Endothelial cell of umbilical vein (primary cell): ENCODE measurements around the gene TPPP2. TPM values are rescaled to one million over a fixed set of nuclear protein-coding genes. Genes with fewer than 3 reads are reported as not detected.

ENCODE experiments used
- BruUV-seq: library from RNA; stranded (reverse); fragments of 400-500 nt; replicated peaks from 2 replicates; lab custom pipeline; 2021; lab: Mats Ljungman, UMichigan
- CTCF ChIA-PET: fragments of 300-600, 350-600 bp; sonication (Branson Sonifier 250); formaldehyde crosslinking; loops from one replicate; lab custom pipeline; 2021; ENCODE audit warnings: antibody characterized with exemption, inconsistent platforms; lab: Charles Lee
- POLR2A ChIA-PET: fragments of 300-600, 350-600 bp; sonication (Branson Sonifier 250); formaldehyde crosslinking; loops from one replicate; lab custom pipeline; 2021; ENCODE audit warnings: antibody characterized with exemption, inconsistent platforms; lab: Charles Lee
- DNase-seq: peaks from one replicate; pipeline ENCODE4 v3.0.0-alpha.2; 2011; ENCODE audit warnings: low read depth, low spot score
- FAIRE-seq: peaks from 2 replicates; lab custom pipeline; 2011; peaks lifted over from hg19 to GRCh38; lab: Jason Lieb, UNC
- H2AFZ ChIP-seq: 2 replicates; pipeline ENCODE4 v1.6.0; 2012; ENCODE audit warnings: low read depth, low read length, control low read depth, inconsistent platforms
- H3K27ac ChIP-seq: 2 replicates; pipeline ENCODE4 v1.5.1; 2011; ENCODE audit warnings: low read depth, mild to moderate bottlenecking, control low read depth, low read length, moderate library complexity; ENCODE audit not compliant: insufficient read depth
- H3K27me3 ChIP-seq, 2 experiments: 2 replicates each; pipeline versions ENCODE4 v1.6.0 to v1.6.1; 2011; ENCODE audit warnings: low read length in 2 of 2, mixed read lengths in 1 of 2; ENCODE audit not compliant: control insufficient read depth in 2 of 2, insufficient read depth in 2 of 2
- H3K36me3 ChIP-seq, 2 experiments: 2 replicates in 1 of 2; 3 replicates in 1 of 2; pipeline ENCODE4 v1.5.1; 2011; ENCODE audit warnings: low read length in 2 of 2, mild to moderate bottlenecking in 1 of 2, moderate library complexity in 1 of 2; ENCODE audit not compliant: control insufficient read depth in 2 of 2, insufficient read depth in 2 of 2; ENCODE audit errors: extremely low read depth in 1 of 2
- H3K4me1 ChIP-seq: 3 replicates; pipeline ENCODE4 v1.5.1; 2011; ENCODE audit warnings: mild to moderate bottlenecking, low read length; ENCODE audit not compliant: control insufficient read depth, insufficient read depth; ENCODE audit errors: extremely low read depth
- H3K4me2 ChIP-seq: 2 replicates; pipeline ENCODE4 v1.6.1; 2011; ENCODE audit warnings: low read length, control low read depth, mixed read lengths; ENCODE audit not compliant: insufficient read depth
- H3K4me3 ChIP-seq, 3 experiments: fragments of 200-600 bp in 1 of 3; sonication (generic), shearing (Covaris generic) in 1 of 3; replicated peaks in 1 of 3; 2 replicates each; pipeline ENCODE4 v1.5.1; 2011 to 2016; ENCODE audit warnings: control low read depth in 3 of 3, low read length in 3 of 3, mild to moderate bottlenecking in 2 of 3, inconsistent platforms in 1 of 3, low read depth in 1 of 3, moderate library complexity in 1 of 3; ENCODE audit not compliant: insufficient read depth in 1 of 3
- H3K79me2 ChIP-seq: 2 replicates; pipeline ENCODE4 v1.6.0; 2012; ENCODE audit warnings: low read length, inconsistent platforms; ENCODE audit not compliant: control insufficient read depth, insufficient read depth
- H3K9ac ChIP-seq: replicated peaks from 2 replicates; pipeline ENCODE3; 2011; ENCODE audit warnings: low read length, control low read depth; ENCODE audit not compliant: insufficient read depth; ENCODE audit errors: extremely low read depth
- H3K9me1 ChIP-seq: replicated peaks from 3 replicates; pipeline ENCODE4 v1.6.0; 2011; ENCODE audit warnings: mild to moderate bottlenecking, low read length; ENCODE audit not compliant: control insufficient read depth, insufficient read depth; ENCODE audit errors: extremely low read depth
- H3K9me3 ChIP-seq: replicated peaks from 2 replicates; pipeline ENCODE4 v1.5.1; 2012; ENCODE audit warnings: low read length, inconsistent platforms; ENCODE audit not compliant: control insufficient read depth, insufficient read depth
- H4K20me1 ChIP-seq: replicated peaks from 2 replicates; pipeline ENCODE3; 2011; ENCODE audit warnings: mild to moderate bottlenecking, low read length; ENCODE audit not compliant: control insufficient read depth, insufficient read depth; ENCODE audit errors: extremely low read depth
- EZH2 ChIP-seq: IDR thresholded peaks from 2 replicates; pipeline ENCODE4 v1.6.1; 2012; ENCODE audit warnings: borderline replicate concordance, low read depth, mild to moderate bottlenecking, moderate library complexity, low read length, inconsistent platforms; ENCODE audit not compliant: severe bottlenecking
- FOS ChIP-seq: IDR thresholded peaks from 2 replicates; pipeline ENCODE4 v1.6.1; 2011; ENCODE audit warnings: mild to moderate bottlenecking, low read length, moderate library complexity, borderline replicate concordance; ENCODE audit not compliant: insufficient read depth
- GATA2 ChIP-seq: IDR thresholded peaks from 2 replicates; pipeline ENCODE4 v1.7.0; 2011; ENCODE audit warnings: low read depth, mild to moderate bottlenecking, moderate library complexity, mixed read lengths, low read length; ENCODE audit not compliant: insufficient read length, insufficient read depth
- JUN ChIP-seq: IDR thresholded peaks from 2 replicates; pipeline ENCODE4 v1.6.1; 2011; ENCODE audit warnings: borderline replicate concordance, low read depth; ENCODE audit not compliant: insufficient read length, insufficient read depth
- MAX ChIP-seq: IDR thresholded peaks from 2 replicates; pipeline ENCODE4 v1.6.1; 2011; ENCODE audit not compliant: insufficient read depth, insufficient read length
- MYC ChIP-seq: IDR thresholded peaks from one replicate; pipeline ENCODE4 v1.6.1; 2011; ENCODE audit warnings: mild to moderate bottlenecking, low read depth, low read length
- POLR2A ChIP-seq: IDR thresholded peaks from 2 replicates; pipeline ENCODE4 v1.6.1; 2012; ENCODE audit warnings: low read depth, mild to moderate bottlenecking, control low read depth, low read length
- POLR2AphosphoS5 ChIP-seq: IDR thresholded peaks from 2 replicates; pipeline ENCODE4 v1.6.1; 2012; ENCODE audit warnings: low read depth, mild to moderate bottlenecking, control low read depth, low read length, moderate library complexity; ENCODE audit not compliant: insufficient read depth
- dilution Hi-C: fragments of 300-500 bp; cut with MboI; formaldehyde crosslinking; loops from one replicate; pipeline ENCODE4 v1.15.0; 2019; ENCODE audit warnings: low sequenced_read_pairs; ENCODE audit not compliant: extremely low pct_ligation_motif_present
- intact Hi-C: fragments of 100-400 bp; cut with micrococcal nuclease; formaldehyde crosslinking; loops from one replicate; pipeline ENCODE4 v1.10.0; 2022
- polyA plus RNA-seq, 4 experiments: library from polyadenylated mRNA; depleted of rRNA in 3 of 4; stranded (reverse) in 3 of 4; unstranded in 1 of 4; fragments of >200 nt; gene quantifications; 2 replicates each; pipeline versions ENCODE4 v1.2.1 to v1.2.3, GENCODE V29; 2011 to 2012; ENCODE audit warnings: missing spikeins in 1 of 4
- total RNA-seq: library from RNA; stranded (reverse); gene quantifications from 2 replicates; pipeline ENCODE4 v1.2.3, GENCODE V29; 2021
- TF ChIP-seq, protein P1 (sequence below), 2 donors: IDR thresholded peaks; 1 replicate in 1 of 2; 2 replicates in 1 of 2; pipeline ENCODE4 v1.5.1; 2011; ENCODE audit warnings: low read length in 2 of 2, mild to moderate bottlenecking in 2 of 2, moderate library complexity in 2 of 2, control low read depth in 1 of 2, inconsistent platforms in 1 of 2, low read depth in 1 of 2; ENCODE audit not compliant: insufficient read depth in 1 of 2; ENCODE audit errors: extremely low read depth in 1 of 2

The TPPP2 gene
- total and polyA plus RNA-seq, 2 donors (not counting 3 experiments of a cell fraction or from before 2014, with no cell fraction given) = not detected

GRCh38 chr14:21022686-21023085, 7.3 kb upstream of the TPPP2 start:
- Histone ChIP-seq H3K9me1 (no peaks in the 10 kb centered on the region), H3K4me2 (no peak overlapping the region), H3K27me3 (peaks cover 45 to 59% of the 10 kb centered on the region in 2 experiments), H3K79me2 (no peaks in the 10 kb centered on the region), H3K36me3 (no peaks in the 10 kb centered on the region), H3K9me3 (no peaks in the 10 kb centered on the region), H3K9ac (no peak overlapping the region), H3K27ac (no peak overlapping the region), H4K20me1 (no peaks in the 10 kb centered on the region), H3K4me1 (no peaks in the 10 kb centered on the region), H3K4me3 (no peak overlapping the region), H2AFZ (no peak overlapping the region)
- dilution Hi-C loops = no loop called here
- no peak for FAIRE-seq
- DNase-seq = no peak
- no peak for TF ChIP-seq POLR2AphosphoS5
- TF ChIP-seq FOS = no peak
- no peak for TF ChIP-seq EZH2
- TF ChIP-seq POLR2A = no peak
- TF ChIP-seq, protein P1, sequence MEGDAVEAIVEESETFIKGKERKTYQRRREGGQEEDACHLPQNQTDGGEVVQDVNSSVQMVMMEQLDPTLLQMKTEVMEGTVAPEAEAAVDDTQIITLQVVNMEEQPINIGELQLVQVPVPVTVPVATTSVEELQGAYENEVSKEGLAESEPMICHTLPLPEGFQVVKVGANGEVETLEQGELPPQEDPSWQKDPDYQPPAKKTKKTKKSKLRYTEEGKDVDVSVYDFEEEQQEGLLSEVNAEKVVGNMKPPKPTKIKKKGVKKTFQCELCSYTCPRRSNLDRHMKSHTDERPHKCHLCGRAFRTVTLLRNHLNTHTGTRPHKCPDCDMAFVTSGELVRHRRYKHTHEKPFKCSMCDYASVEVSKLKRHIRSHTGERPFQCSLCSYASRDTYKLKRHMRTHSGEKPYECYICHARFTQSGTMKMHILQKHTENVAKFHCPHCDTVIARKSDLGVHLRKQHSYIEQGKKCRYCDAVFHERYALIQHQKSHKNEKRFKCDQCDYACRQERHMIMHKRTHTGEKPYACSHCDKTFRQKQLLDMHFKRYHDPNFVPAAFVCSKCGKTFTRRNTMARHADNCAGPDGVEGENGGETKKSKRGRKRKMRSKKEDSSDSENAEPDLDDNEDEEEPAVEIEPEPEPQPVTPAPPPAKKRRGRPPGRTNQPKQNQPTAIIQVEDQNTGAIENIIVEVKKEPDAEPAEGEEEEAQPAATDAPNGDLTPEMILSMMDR (IDR thresholded peaks at IDR 0.05; ENCODE audit: extremely low read depth in 1 of 2, insufficient read depth in 1 of 2, low read depth in 1 of 2, low read length in 2 of 2) = no peak
- TF ChIP-seq JUN = no peak
- no peak for TF ChIP-seq MYC
- TF ChIP-seq GATA2 = no peak
- TF ChIP-seq MAX = no peak
- intact Hi-C loops = no loop called here
- POLR2A ChIA-PET = no interaction called here
- CTCF ChIA-PET = interaction anchor here (2.5 kb wide), 1 partner anchor 8 kb away, joined by 28 read pairs; no protein-coding TSS in a partner anchor
- BruUV-seq = no TSS peak
